Measurements from ENCODE around the gene EMC8.

DNA sequence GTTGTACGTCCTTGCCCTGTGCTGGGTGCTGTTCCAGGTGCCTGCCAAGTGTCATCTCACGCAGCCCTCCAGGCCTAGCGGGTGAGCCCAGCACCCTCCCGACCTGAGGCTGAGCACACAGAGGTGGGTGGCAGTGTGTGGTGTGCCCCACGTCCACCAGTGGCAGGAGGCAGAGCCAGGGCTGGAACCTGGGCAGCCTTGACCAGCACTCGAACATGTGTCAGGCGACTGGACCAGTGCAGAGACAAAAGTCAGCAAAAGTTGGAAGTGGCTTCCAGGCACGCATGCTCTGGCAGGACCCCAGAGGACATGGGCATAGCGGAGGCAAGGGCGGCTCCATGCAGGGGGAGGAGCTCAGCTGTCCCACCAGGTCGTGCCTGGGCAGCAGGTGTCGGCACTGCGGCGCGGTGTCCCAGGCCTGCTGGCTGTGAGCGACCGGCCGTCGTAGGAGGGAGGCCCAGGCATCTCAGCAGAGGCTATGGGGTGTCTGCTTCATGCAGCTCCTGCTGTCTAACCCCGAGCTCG, 35.9 kb upstream of the EMC8 start:
- TF ChIP-seq, protein P1, sequence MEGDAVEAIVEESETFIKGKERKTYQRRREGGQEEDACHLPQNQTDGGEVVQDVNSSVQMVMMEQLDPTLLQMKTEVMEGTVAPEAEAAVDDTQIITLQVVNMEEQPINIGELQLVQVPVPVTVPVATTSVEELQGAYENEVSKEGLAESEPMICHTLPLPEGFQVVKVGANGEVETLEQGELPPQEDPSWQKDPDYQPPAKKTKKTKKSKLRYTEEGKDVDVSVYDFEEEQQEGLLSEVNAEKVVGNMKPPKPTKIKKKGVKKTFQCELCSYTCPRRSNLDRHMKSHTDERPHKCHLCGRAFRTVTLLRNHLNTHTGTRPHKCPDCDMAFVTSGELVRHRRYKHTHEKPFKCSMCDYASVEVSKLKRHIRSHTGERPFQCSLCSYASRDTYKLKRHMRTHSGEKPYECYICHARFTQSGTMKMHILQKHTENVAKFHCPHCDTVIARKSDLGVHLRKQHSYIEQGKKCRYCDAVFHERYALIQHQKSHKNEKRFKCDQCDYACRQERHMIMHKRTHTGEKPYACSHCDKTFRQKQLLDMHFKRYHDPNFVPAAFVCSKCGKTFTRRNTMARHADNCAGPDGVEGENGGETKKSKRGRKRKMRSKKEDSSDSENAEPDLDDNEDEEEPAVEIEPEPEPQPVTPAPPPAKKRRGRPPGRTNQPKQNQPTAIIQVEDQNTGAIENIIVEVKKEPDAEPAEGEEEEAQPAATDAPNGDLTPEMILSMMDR (conservative IDR thresholded peaks at IDR 0.05; ENCODE audit: low read length) = no peak
- no peak for TF ChIP-seq EZH2phosphoT487 (IDR thresholded peaks at IDR 0.05; ENCODE audit: borderline replicate concordance)
